Stimulated activated CD8-positive, alpha-beta memory T cell treated with anti-CD3 and anti-CD28 coated beads, Interleukin-4, amount 100 ng/mL, for 48 hours (primary cell): ENCODE measurements around the gene CACNA2D3.

Experiments used
- DNase-seq: peaks from one replicate; pipeline ENCODE4 v3.0.0-alpha.2; 2020

Gene CACNA2D3

DNA sequence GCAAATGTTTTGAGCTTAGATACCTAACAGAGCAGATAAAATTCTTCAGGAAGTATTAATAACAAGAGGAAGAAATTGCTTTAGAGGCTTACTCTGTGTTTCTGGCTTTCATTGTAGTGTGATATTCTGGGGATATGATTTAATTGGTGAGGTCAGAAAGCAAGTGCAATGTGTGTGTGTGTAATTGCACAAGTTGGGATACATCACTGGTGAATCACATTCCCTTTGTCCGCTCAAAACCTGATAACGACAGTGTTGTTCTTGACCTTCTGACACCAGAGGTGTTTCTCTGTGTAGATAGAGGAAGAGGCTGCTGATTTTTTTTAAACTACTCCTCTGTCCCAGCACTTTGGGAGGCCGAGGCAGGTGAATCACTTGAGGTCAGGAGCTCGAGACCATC is 161.1 kb downstream of the CACNA2D3 start:
- DNase-seq = no peak

DNA sequence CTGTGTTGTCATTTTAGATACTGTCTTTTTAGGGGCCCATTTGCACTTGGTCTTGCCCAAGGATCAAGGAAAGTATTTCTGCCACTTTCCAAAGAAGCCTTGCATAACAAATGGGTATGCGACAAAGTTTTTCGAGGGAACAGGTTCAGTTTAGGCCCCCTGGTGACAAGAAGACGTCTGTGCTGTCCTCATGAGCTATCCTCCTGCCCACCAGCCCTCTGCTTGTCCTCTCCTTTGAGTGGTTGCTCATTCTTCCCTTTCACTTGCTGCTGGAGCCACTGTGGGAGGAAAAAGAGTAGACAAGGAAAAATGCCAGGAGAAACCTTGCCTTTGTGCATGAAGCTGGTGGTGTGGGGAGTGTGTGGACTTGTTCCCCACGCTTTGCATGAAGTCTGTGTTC is 171.9 kb downstream of the CACNA2D3 start:
- no peak for DNase-seq

DNA sequence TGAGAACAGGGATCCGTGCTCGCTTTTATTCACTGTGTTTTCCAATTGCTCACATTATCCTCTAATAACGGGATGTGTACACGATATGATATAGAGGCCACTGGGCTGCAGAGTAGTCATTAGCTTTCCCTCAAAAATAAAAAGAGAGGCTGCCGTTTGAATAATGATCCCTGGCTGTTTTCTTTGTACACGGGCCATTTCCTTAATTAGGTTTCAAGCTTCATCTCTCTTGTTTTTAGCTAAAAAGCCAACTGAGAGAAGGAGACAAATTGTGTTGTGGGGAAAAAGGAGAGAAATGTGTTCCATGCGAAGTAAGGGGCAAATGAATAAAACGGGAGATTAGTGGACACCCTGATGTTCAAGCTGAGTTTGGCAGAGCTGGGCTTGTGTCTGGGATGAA is 174.2 kb downstream of the CACNA2D3 start:
- DNase-seq = no peak

- DNase-seq = no peak
Observed at GRCh38 chr3:54299169-54299935, 177.0 kb downstream of the CACNA2D3 start.

- DNase-seq = no peak
Observed at GRCh38 chr3:54303517-54304375, 181.4 kb downstream of the CACNA2D3 start.

GRCh38 chr3:54304877-54305276 is 182.5 kb downstream of the CACNA2D3 start:
- DNase-seq = no peak

DNA sequence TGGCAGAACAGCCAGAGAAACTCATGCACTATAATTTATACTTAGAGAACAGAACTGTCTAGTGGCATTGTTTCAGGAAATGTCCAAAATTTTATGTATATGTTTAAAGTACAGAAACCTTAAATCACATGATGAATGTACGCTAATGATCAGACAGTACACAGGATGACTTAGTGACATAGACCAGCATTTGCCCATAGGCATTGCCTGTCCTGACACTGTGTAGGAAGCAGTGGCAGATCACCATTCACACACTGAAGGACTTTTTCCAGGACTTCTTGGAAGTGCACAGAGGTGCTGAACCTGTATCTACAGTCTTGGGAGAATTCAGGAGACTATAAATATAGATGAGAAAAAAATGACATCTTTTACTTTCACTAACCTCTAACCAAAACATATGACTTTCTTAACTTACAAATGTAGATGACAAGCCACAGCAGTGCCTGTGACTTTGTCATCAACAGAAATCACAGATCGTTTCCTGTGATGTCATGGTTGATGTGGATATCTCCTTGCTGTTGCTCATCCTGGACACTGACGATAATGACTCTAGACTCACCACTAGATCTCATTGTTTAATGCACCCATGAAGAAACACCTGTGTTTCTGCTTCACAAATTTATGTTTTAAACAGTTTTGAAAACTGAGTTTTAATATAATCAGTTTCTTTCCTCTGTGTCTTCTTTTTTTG is 183.2 kb downstream of the CACNA2D3 start:
- no peak for DNase-seq

- no peak for DNase-seq
Observed at GRCh38 chr3:54307566-54308180, 185.3 kb downstream of the CACNA2D3 start.

- DNase-seq = no peak
Observed at GRCh38 chr3:54309601-54310000, 187.2 kb downstream of the CACNA2D3 start.

GRCh38 chr3:54311211-54311747 is 188.9 kb downstream of the CACNA2D3 start:
- no peak for DNase-seq

GRCh38 chr3:54312156-54312899 is 190.0 kb downstream of the CACNA2D3 start:
- no peak for DNase-seq

DNA sequence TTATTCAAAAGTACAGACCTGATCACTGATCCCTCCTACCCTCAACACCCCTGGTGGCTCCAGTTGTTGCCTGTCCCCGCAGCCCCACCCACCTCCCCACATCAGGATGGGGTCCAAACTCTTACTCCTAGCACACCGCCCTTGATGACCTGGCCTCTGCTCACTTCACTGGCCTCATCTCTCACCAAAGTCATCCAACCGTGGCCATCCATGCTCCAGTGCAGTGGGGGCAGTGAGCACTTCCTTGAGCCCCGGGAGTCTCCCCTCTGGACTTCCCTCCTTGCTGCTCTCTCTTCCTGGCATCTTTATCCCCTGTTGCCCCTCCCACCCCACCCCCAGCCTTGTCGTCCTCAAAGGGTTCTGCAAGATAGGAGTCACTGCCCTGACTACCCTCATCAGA is 191.1 kb downstream of the CACNA2D3 start:
- DNase-seq = no peak

DNA sequence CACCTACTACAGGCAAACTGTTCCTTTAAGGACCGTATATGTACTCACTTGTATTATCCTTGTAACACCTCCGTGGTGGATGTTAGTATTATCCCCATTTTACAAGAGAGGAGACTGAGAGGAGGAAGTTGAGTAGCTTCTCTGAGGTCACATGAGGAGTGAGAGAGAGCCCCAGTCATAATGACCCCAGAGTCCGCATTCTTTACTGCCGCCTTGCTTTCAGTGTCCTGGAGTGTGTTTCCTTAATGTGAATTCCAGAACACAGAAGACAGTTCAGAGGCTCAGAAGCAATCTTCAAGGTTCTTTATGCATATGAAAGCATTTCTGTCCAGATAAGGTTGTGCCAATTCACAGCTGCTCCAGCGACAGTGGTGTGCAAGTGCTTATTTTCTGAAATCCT is 199.2 kb downstream of the CACNA2D3 start:
- DNase-seq = no peak

DNA sequence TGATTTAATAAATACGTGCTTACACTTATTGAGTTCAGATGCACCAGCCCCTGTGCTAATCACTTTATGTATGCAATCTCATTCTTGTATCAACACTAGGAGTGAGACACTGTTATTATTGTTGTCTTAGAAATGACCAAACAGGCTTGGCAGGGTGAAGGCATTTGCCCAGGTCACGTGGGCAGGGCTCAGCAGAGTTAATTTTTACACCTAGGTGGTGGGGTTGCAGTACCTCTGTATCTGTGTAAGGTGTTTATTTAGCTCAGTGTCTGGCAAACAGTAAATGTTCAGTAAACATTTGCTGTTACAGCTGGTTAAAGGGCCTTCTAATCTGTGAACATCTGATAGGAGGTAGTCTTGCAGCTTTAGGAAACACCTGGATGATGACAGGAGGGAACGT is 200.0 kb downstream of the CACNA2D3 start:
- DNase-seq = no peak

GRCh38 chr3:54324103-54324502 is 201.8 kb downstream of the CACNA2D3 start:
- no peak for DNase-seq

- no peak for DNase-seq
Observed at GRCh38 chr3:54326951-54327350, 204.6 kb downstream of the CACNA2D3 start.

DNA sequence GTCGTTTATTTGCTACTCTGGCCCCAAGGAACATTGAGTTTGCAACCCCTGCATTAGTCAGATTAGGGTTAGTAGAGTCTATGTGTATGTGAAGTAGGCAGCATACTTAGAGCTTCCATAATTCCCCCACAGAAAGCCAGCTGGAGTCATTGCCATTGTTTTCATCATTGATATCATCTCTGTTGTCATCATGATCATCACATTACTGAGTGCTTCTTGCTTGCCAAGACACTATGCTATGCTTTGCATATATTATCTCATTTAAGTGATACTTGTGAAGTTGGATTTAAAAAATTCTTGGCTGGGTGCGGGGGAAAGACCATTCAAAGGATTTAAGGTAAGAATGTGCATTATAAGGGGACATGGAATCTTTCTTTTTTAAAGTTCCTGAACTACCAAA is 209.0 kb downstream of the CACNA2D3 start:
- no peak for DNase-seq

GRCh38 chr3:54337846-54338245 is 215.5 kb downstream of the CACNA2D3 start:
- no peak for DNase-seq

DNA sequence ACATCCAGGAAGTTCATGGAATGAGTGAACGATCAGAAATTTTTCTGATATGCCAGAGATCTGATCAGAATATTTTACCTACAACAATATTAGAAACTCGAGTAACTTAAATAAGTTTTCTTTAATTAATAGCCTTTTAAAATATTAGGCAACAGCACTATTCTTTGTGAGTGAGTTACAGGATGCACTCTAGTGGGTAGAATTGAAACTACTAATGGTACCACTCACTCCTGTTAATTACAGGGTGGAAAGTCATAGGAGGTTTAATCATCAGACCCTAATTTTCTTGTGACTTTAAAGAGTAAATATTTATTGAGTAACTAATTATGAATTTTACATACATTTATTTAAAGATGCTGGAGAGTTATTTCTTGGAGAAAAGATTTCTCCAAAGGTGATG is 217.3 kb downstream of the CACNA2D3 start:
- DNase-seq = no peak

DNA sequence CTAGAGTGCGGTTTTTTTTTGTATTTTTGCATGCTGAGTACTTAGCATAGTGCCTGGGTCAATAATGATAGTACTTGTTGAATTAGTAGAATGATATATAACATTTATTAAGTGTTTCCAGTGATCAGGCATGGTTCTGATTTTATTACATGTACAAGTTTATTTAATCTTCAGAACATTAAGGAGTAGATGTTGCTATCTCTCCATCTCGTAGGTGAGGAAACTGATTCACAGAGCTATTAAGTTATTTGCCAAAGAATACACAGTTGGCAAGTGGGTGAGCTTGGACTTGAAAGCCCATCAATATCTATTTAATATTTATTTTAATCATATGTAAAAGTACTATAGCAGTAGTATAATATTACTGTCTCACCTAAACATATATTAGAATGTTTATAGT is 219.5 kb downstream of the CACNA2D3 start:
- no peak for DNase-seq

- DNase-seq = no peak
Observed at GRCh38 chr3:54342676-54343075, 220.3 kb downstream of the CACNA2D3 start.

GRCh38 chr3:54343495-54343894 is 221.1 kb downstream of the CACNA2D3 start:
- no peak for DNase-seq
